DND-41 (cell line): ENCODE measurements around the gene WARS2.

ENCODE experiments used
- CTCF ChIP-seq: IDR thresholded peaks from 2 replicates; pipeline ENCODE4 v1.5.1; 2012; ENCODE audit warnings: borderline replicate concordance, low read length, moderate library complexity, mild to moderate bottlenecking; ENCODE audit not compliant: poor library complexity, severe bottlenecking; ENCODE audit errors: extremely low read depth
- EZH2 ChIP-seq: IDR thresholded peaks from 3 replicates; pipeline ENCODE4 v1.6.1; 2012; ENCODE audit warnings: borderline replicate concordance, low read depth, mild to moderate bottlenecking, moderate library complexity, low read length, inconsistent platforms; ENCODE audit not compliant: severe bottlenecking

DNA sequence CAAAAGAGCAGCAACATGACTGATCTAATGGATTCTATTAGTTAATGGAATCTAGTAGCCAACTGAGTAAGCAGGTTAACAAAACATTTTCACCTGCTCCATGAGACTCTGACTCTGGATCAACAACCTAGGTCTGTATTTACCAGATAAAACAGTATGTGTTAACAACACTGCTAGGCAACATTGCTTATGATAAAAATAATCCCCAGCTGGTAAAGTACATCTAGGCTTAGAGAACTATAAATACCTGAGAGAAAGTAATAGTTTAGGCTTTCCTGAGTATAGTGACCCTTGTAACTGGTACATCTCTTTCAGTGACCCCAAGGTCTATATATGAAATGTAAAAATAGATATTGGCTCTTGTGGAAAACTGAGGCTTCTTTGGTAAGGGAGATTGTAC, 78.8 kb downstream of the WARS2 start:
- TF ChIP-seq CTCF = no peak
- TF ChIP-seq EZH2 = no peak
